ENCODE measurements around the gene CTIF.

Gene CTIF

GRCh38 chr18:48902856-48903601, 364.2 kb downstream of the CTIF start:
- Mint-ChIP-seq H3K9me3 (peaks cover 36% of the 10 kb centered on the region), H3K36me3 (ENCODE audit: low read depth) (peaks cover 13% of the 10 kb centered on the region), H3K27ac (no peak overlapping the region), H3K27me3 (ENCODE audit: low read depth, poor library complexity) (peaks cover 18% of the 10 kb centered on the region), H3K4me1 (no peaks in the 10 kb centered on the region), H3K4me3 (no peak overlapping the region)
- TF ChIP-seq CTCF (IDR thresholded peaks at IDR 0.05): no peak
- DNase-seq: no peak

- DNase-seq: no peak
- Mint-ChIP-seq H3K27me3 (ENCODE audit: low read depth, poor library complexity) (peaks cover 18% of the 10 kb centered on the region), H3K36me3 (ENCODE audit: low read depth) (peaks cover 13% of the 10 kb centered on the region), H3K9me3 (peaks cover 36% of the 10 kb centered on the region), H3K4me3 (no peak overlapping the region), H3K27ac (no peak overlapping the region), H3K4me1 (no peaks in the 10 kb centered on the region)
- no peak for TF ChIP-seq CTCF (IDR thresholded peaks at IDR 0.05)
Observed at GRCh38 chr18:48904091-48904490, 365.3 kb downstream of the CTIF start.

DNA sequence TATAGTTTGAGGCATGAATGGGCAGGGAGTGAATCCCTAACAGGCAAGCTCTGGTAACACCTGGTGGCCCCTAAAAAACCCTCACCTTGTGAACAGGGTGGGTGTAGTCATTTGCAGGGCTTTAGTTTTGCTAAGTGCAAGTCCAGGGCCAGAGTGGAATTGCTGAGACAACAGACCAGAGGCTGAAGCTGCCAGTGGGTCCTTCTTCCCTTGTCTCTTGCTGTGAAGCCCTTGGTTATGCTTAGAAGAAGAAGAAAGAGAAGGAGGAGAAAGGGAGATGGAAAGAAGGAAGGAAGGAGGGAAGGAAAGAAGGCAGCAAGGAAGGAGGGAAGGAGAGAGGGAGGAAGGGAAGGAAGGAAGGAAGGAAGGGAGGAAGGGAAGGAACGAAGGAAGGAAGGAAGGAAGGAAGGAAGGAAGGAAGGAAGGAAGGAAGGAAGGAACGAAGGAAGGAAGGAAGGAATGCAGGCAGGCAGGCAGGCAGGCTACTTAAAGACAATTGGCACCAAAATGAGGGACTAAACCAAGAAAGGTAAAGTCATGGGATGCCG, 366.1 kb downstream of the CTIF start:
- Mint-ChIP-seq H3K36me3 (ENCODE audit: low read depth) (peaks cover 8% of the 10 kb centered on the region), H3K27me3 (ENCODE audit: low read depth, poor library complexity) (peaks cover 15% of the 10 kb centered on the region), H3K27ac (no peak overlapping the region), H3K4me3 (no peak overlapping the region), H3K4me1 (no peaks in the 10 kb centered on the region), H3K9me3 (peaks cover 29% of the 10 kb centered on the region)
- DNase-seq: no peak
- TF ChIP-seq CTCF (IDR thresholded peaks at IDR 0.05): no peak

- TF ChIP-seq CTCF (IDR thresholded peaks at IDR 0.05): no peak
- Mint-ChIP-seq H3K27ac (no peak overlapping the region), H3K27me3 (ENCODE audit: low read depth, poor library complexity) (peaks cover 12% of the 10 kb centered on the region)
Observed at GRCh38 chr18:48905513-48905912, 366.7 kb downstream of the CTIF start.

DNA sequence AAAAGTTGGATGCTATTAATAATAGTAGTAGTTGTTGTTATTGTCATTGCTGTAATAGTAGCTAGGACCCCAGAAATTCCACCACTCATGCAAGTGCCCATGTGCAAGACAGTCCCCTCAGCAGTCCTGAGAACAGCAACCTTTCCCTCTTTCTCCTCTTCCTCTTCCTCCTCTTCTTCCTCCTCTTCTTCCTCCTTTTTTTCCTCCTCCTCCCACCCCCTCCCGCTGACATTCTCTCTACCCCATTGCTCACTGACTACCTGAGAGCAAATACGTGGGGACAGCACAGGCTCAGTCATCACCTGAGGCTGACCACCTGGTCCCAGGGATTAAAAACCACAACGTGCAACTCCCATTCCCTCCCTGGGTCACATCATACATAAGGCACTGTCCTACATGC, 370.1 kb downstream of the CTIF start:
- Mint-ChIP-seq H3K36me3 (ENCODE audit: low read depth) (peaks cover 7% of the 10 kb centered on the region), H3K27me3 (ENCODE audit: low read depth, poor library complexity) (peaks cover 12% of the 10 kb centered on the region), H3K4me1 (peaks cover 14% of the 10 kb centered on the region), H3K9me3 (peaks cover 27% of the 10 kb centered on the region), H3K27ac (no peak overlapping the region), H3K4me3 (no peak overlapping the region)
- DNase-seq: no peak
- no peak for TF ChIP-seq CTCF (IDR thresholded peaks at IDR 0.05)

More at GRCh38 chr18:48905513-48905912, 366.7 kb downstream of the CTIF start:
- Mint-ChIP-seq H3K9me3 (peaks cover 29% of the 10 kb centered on the region), H3K4me1 (peaks cover 1% of the 10 kb centered on the region), H3K4me3 (no peak overlapping the region), H3K36me3 (ENCODE audit: low read depth) (peaks cover 8% of the 10 kb centered on the region)
- DNase-seq: no peak

DNA sequence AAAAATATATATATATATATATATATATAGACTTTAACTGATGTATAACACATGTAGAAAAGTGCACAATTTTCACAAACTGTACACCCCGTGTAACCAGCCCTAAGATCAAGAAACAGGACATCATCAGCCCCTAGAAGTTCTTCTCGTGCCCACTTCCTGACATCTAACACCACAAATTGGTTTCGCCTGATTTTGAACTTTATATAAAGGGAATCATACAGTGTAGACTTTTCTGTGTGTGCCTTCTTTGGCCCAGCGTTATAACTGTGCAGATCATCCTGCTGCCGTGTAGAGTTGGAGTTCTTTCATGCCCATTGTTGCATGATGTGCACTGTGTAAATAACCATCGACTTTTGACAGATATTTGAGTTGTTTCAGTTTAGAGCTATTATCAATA, 370.9 kb downstream of the CTIF start:
- Mint-ChIP-seq H3K4me1 (peaks cover 22% of the 10 kb centered on the region), H3K36me3 (ENCODE audit: low read depth) (no peaks in the 10 kb centered on the region), H3K27ac (no peak overlapping the region), H3K9me3 (peaks cover 19% of the 10 kb centered on the region), H3K4me3 (no peak overlapping the region), H3K27me3 (ENCODE audit: low read depth, poor library complexity) (peaks cover 8% of the 10 kb centered on the region)
- TF ChIP-seq CTCF (IDR thresholded peaks at IDR 0.05): no peak
- DNase-seq: no peak
